ENCODE measurements around the gene TRIM63.

The TRIM63 gene

DNA sequence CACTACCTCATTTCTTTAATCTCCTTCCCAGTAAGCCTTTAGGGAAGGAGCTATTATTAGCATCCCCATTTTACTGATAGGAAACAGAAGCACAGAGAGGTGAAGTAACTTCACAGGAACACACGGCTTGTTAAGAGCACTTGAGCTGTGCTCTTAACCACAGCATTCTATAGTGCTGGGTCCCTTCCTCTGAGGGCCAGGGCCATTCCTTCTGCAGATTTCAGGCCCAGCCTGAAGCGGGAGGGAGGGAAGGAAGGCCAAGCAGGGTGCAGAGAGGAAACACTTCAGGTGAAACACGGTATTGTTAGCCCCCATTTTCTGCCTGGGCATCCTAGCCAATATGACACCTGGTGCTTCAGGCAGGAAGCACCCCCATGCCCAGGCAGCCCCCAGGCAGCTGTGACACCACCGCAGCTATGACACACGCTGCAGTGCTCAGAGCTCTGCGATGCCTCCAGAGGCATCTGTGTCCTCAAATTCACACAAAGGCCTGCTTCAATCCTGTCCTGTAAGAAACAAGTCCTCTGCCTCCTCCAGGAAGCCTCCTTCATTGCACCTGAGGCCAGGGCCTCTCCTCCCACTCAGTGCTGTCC lies 50.4 kb downstream of the TRIM63 start:
- no peak for DNase-seq (ENCODE audit: low read depth in 2 of 2)

DNA sequence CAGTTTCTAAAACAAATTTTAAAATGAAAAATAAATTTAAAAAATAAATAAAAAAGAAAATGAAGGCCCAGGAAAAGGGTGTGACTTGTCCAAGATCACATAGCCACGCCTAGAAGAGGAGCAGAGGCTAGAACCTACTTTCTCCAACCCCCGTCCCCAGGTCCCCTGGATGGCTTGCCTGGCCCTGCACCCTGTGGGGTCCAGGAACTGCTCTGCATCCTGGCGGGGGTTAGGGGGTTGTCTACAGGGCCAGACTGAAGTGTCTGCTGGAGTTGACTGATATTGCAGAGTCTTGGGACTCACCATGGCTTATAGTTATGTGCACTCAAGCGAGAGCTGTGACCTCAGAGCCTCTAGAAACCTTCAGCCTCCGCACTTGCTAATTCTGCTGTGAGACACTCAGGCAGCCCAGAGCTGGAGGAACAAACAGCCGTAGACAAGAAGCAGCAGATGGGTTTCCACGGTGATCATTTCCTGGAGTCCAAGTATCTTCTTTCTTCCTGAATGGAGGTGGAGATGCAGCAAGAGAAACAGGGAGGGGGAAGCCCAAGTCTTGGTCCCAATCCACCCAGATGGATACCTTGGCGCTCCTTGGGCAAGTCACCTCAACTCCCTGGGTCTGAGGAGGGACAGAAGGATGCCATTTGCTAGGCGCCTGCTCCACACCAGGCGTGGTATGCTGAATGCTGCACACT lies 51.0 kb downstream of the TRIM63 start:
- DNase-seq (ENCODE audit: low read depth in 2 of 2) = no peak

DNA sequence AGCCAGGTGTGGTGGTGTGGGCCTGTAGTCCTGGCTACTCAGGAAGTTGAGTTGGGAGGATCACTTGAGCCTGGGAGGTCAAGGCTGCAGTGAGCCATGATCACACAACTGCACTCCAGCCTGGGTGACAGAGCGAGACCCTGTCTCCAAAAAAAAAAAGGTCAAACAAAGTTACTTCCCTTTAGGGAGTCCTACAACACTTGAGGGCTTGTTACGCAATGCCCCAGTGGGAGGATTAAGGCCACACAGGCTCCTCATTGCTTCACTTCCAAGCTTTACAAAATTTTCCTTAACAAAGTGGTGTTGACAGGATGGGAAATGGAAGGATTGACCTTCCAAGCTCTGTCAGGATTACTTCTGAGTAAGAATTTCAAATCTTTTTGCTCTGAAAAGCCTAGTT lies 52.1 kb downstream of the TRIM63 start:
- no peak for DNase-seq (ENCODE audit: low read depth in 2 of 2)

DNA sequence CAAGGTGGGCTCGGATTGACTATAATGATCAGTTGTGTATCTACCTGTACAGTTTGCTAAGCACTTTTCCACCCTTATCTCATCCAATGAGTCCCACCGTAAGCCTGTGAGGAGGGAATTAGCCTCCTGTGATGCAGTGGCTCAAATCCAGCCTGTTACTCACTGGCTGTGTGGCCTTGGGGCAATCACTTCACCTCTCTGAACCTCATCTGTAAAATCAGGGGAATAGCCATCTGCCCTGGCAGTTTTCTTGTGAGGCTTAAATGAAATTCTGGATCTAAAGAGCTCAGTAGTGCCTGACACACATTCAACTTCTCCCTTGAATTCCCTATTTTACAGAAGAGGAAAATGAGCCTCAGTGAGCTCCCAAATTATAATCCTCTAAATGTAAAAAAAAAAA lies 53.3 kb downstream of the TRIM63 start:
- no peak for DNase-seq (ENCODE audit: low read depth in 2 of 2)

DNA sequence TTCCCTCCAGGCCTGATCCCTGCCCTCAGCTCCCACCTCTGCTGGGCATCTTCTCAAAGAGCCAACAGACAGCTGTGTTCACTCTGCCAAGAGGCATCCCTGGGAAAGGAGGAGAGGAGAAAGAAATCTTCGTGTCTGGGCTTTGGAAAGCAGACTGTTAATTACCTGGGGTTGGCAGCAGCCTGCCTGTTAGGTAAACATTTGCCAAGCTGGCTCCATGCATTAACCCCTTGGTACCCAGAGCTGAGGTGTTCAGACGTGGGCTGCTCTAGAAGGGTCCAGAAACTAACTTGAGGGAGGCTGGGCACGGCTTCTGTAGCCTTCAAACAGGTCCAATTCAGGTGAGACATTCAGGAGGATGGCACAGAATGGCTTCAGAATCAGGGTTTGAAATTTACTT lies 54.6 kb downstream of the TRIM63 start:
- no peak for DNase-seq (ENCODE audit: low read depth in 2 of 2)

DNA sequence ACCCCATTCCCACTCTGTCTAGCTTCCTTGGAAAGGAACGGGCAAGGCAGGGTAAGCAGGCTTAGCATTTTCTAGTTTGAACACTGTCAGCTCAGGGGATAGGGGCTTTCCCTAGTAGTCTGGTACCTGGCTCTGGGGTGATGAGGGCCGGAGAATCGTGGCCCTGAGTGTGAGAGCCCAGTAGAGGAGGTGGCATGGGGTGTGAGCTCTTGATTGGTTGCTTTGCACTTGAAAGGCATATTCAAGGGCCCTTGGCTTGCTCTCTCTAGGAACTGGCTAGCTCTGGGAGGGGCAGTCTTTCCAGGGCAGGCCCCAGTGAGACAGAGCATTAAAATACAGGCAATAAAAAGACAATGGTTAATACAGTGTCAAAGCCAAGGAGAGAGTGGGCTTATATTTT lies 56.6 kb downstream of the TRIM63 start:
- DNase-seq (ENCODE audit: low read depth in 2 of 2) = no peak

DNA sequence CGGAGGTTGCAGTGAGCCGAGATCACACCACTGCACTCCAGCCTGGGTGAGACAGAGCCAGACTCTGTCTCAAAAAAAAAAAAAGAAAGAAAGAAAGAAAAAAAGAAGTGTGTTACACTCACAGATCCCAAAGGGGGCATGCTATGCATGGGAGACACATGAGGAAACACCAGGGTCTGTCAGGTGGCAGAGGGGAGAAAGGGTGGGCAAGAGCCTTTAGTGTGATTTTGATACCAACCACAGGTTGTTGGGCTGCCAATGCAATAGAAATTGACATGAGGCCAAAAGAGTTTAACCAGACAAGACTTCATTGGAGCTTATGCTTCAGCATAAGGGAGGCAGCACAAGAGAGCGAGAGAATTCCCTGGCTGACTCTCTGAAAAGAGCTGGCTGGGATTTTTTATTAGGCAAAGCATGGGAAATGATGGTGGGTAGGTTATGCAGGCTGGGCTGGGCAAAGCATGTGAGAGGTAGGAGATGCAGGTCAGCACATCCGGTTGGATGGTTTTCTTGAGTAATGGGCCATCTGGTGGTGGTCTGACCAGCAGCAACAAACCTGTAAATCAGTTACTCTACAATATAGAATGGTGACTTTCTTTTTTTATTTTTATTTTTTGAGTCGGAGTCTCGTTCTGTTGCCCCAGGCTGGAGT lies 57.5 kb downstream of the TRIM63 start:
- DNase-seq (ENCODE audit: low read depth in 2 of 2) = no peak

DNA sequence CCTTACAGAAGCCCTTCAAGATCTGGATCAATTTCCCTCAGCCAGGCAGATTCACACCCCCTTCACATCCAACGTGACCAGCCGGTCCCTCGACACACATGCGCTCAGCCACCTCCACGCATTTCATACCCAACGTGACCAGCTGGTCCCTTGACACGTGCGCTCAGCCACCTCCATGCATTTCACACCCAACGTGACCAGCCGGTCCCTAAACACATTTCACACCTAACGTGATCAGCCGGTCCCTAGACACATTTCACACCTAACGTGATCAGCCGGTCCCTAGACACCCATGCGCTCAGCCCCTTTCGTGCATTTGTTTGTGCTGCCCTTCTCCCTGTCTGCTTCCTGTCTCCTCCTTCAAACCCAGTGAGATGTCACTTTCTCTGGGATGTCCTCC lies 60.7 kb downstream of the TRIM63 start:
- DNase-seq (ENCODE audit: low read depth in 2 of 2) = no peak

DNA sequence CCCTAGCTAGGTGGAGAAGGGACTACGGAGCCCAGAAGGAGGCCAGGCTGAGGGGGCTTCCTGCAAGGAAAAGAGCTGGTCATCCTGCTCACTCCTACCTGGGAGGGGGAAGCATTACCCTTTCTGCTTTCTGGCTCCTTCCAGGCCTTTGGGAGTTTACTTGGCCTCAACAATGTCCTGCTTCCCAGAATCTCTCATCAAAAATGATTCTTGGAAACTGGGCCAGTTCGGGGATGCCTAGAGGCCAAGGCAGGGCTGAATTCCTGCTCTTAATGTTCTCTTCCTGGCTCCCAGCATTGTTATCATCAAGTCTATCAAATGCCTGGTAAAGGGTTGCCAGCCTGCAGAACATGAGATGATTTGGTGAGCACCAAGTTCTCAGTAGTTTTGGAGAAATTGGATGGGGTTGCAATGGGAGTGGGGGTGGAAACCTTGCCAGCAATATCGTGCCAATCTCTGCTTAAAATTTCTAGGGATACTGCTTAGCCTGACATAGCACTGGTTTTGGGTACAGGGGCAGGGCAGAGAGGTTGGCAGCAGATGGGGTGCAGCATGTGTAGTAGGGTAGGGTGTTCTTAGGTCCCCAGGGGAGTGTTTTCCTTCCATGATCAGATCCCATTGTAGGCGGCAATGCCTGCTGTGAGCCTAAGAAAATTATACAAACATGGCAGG lies 61.9 kb downstream of the TRIM63 start:
- DNase-seq (ENCODE audit: low read depth in 2 of 2) = no peak

DNA sequence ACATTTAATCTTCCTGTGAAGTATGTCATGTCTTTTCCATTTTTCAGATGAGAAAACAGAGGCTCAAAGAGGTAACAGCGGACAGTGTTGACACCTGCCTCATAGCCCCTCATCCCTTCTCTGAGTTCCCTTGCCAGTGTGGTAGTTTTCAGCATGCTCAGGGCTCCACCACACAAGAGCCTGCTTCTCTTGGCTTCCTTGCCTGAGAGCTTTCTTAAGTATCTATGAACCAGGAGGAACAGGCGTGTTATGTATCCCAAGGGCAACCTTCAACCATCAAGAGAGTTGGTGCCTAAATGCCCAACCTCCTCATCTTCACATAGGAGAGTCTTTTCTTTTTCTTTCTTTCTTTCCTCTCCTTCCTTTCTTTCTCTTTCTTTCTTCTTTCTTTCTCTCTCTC lies 63.7 kb downstream of the TRIM63 start:
- DNase-seq (ENCODE audit: low read depth in 2 of 2) = no peak

DNA sequence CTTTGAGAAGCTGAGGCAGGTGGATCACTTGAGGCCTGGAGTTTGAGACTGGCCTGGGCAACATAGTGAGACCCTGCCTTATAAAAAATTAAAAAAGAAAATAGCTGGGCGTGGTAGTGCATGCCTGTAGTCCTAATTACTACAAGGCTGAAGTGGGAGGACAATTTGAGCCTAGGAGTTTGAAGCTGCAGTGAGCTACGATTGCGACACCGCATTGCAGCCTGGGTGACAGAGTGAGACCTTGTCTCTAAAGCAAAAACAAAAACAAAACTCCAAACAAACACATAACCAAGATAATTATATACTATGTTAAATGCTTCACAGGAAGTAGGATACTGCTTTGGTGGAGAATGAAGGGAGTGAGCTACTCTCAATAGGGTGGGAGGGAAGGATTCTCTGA lies 64.2 kb downstream of the TRIM63 start:
- DNase-seq (ENCODE audit: low read depth in 2 of 2) = no peak

Data from stimulated activated CD8-positive, alpha-beta memory T cell treated with anti-CD3 and anti-CD28 coated beads, Interleukin-2, amount 100 ng/mL, for 48 hours (primary cell).